Upper lobe of left lung (tissue), 4 donors: ENCODE data around the gene HLA-DQA2.

Experiments
- POLR2A ChIP-seq, 4 donors: fragments of 450-650 bp; IDR thresholded peaks; one replicate each; pipeline ENCODE4 v1.5.1; 2016 to 2017; ENCODE audit warnings: antibody characterized with exemption in 4 of 4, mild to moderate bottlenecking in 2 of 4
- POLR2AphosphoS5 ChIP-seq, 2 donors: sonication (generic); formaldehyde crosslinking; IDR thresholded peaks; one replicate each; pipeline ENCODE4 v1.5.1; 2017; ENCODE audit warnings: antibody characterized with exemption in 2 of 2
- TF ChIP-seq, protein P1 (sequence below), 6 experiments: fragments of 450-650 bp in 4 of 6; fragments of 200-600 bp in 2 of 6; sonication (generic) in 2 of 6; IDR thresholded peaks; one replicate each; pipeline ENCODE4 v1.5.1; 2016 to 2019; ENCODE audit warnings: antibody characterized with exemption in 6 of 6

GRCh38 chr6:32709625-32710024 is 31.6 kb upstream of the HLA-DQA2 start:
- TF ChIP-seq, protein P1, sequence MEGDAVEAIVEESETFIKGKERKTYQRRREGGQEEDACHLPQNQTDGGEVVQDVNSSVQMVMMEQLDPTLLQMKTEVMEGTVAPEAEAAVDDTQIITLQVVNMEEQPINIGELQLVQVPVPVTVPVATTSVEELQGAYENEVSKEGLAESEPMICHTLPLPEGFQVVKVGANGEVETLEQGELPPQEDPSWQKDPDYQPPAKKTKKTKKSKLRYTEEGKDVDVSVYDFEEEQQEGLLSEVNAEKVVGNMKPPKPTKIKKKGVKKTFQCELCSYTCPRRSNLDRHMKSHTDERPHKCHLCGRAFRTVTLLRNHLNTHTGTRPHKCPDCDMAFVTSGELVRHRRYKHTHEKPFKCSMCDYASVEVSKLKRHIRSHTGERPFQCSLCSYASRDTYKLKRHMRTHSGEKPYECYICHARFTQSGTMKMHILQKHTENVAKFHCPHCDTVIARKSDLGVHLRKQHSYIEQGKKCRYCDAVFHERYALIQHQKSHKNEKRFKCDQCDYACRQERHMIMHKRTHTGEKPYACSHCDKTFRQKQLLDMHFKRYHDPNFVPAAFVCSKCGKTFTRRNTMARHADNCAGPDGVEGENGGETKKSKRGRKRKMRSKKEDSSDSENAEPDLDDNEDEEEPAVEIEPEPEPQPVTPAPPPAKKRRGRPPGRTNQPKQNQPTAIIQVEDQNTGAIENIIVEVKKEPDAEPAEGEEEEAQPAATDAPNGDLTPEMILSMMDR (IDR thresholded peaks at IDR 0.05): no peak
- TF ChIP-seq POLR2A (IDR thresholded peaks at IDR 0.05) (no peak), POLR2AphosphoS5 (IDR thresholded peaks at IDR 0.05) (no peak)
